Ascending aorta (tissue), 2 donors: ENCODE measurements around the gene C16orf87. TPM values are rescaled to one million over a fixed set of nuclear protein-coding genes. Genes with fewer than 3 reads are reported as not detected.

Experiments used
- DNase-seq, 2 donors: peaks; one replicate each; pipeline ENCODE4 v3.0.0-alpha.2; 2019; ENCODE audit warnings: low spot score in 2 of 2
- H3K27ac ChIP-seq, 2 donors: fragments of 200-600 bp; sonication (generic); one replicate each; pipeline ENCODE4 v1.5.1; 2016 to 2017; ENCODE audit warnings: mild to moderate bottlenecking in 1 of 2
- H3K27me3 ChIP-seq: fragments of 200-600 bp; sonication (generic); one replicate; pipeline ENCODE4 v1.5.1; 2017
- H3K36me3 ChIP-seq, 2 donors: fragments of 200-600 bp; sonication (generic); one replicate each; pipeline ENCODE4 v1.5.1; 2016
- H3K4me1 ChIP-seq, 2 donors: fragments of 200-600 bp; sonication (generic); one replicate each; pipeline ENCODE4 v1.5.1; 2016 to 2017; ENCODE audit warnings: mild to moderate bottlenecking in 1 of 2
- H3K4me3 ChIP-seq, 2 donors: fragments of 200-600 bp; sonication (generic); one replicate each; pipeline ENCODE4 v1.5.1; 2016 to 2017; ENCODE audit warnings: mild to moderate bottlenecking in 1 of 2
- H3K9me3 ChIP-seq, 2 donors: fragments of 200-600 bp; sonication (generic); one replicate each; pipeline ENCODE4 v1.5.1; 2016
- CTCF ChIP-seq, 3 experiments: fragments of 200-600 bp in 2 of 3; fragments of 450-650 bp in 1 of 3; sonication (generic) in 2 of 3; IDR thresholded peaks; one replicate each; pipeline ENCODE4 v1.5.1; 2016 to 2019; ENCODE audit warnings: antibody characterized with exemption in 3 of 3, mild to moderate bottlenecking in 1 of 3, moderate library complexity in 1 of 3
- intact Hi-C: fragments of 100-400 bp; cut with DNase I; formaldehyde crosslinking; loops from one replicate; pipeline ENCODE4 v1.15.1; 2023
- total RNA-seq: library from RNA; depleted of rRNA; stranded (reverse); fragments of >200 nt; gene quantifications from one replicate; pipeline ENCODE4 v1.1.0, GENCODE V29; 2016

The C16orf87 gene
- total RNA-seq, 1 donor from 2014 or later, result under 0.01 TPM

GRCh38 chr16:46774743-46775177 is 56.2 kb downstream of the C16orf87 start:
- intact Hi-C loops, result no loop called here
- no peak for TF ChIP-seq CTCF (IDR thresholded peaks at IDR 0.05)
- Histone ChIP-seq H3K4me3 (no peak overlapping the region), H3K4me1 (no peaks in the 10 kb centered on the region), H3K9me3 (no peaks in the 10 kb centered on the region), H3K27me3 (no peaks in the 10 kb centered on the region), H3K27ac (no peak overlapping the region), H3K36me3 (no peaks in the 10 kb centered on the region)
- DNase-seq, result no peak

GRCh38 chr16:46772463-46772862 is 58.5 kb downstream of the C16orf87 start:
- H3K4me3 ChIP-seq, result no peak overlapping the region
- H3K36me3 ChIP-seq, result no peaks in the 10 kb centered on the region
- no peaks in the 10 kb centered on the region for H3K27me3 ChIP-seq
- H3K9me3 ChIP-seq, result no peaks in the 10 kb centered on the region
- H3K27ac ChIP-seq, result no peak overlapping the region
- H3K4me1 ChIP-seq, result no peaks in the 10 kb centered on the region
- DNase-seq, result no peak
- intact Hi-C loops, result no loop called here
- no peak for TF ChIP-seq CTCF (IDR thresholded peaks at IDR 0.05)

GRCh38 chr16:46768809-46769208 is 62.2 kb downstream of the C16orf87 start:
- intact Hi-C loops, result no loop called here
- Histone ChIP-seq H3K4me3 (no peak overlapping the region), H3K4me1 (no peaks in the 10 kb centered on the region), H3K36me3 (no peaks in the 10 kb centered on the region), H3K9me3 (no peaks in the 10 kb centered on the region), H3K27ac (no peak overlapping the region), H3K27me3 (no peaks in the 10 kb centered on the region)
- no peak for TF ChIP-seq CTCF (IDR thresholded peaks at IDR 0.05)
- DNase-seq, result no peak

- Histone ChIP-seq H3K4me3 (no peak overlapping the region), H3K27ac (no peak overlapping the region), H3K4me1 (no peaks in the 10 kb centered on the region), H3K27me3 (no peaks in the 10 kb centered on the region), H3K9me3 (no peaks in the 10 kb centered on the region), H3K36me3 (no peaks in the 10 kb centered on the region)
- intact Hi-C loops, result no loop called here
- DNase-seq, result no peak
- TF ChIP-seq CTCF (IDR thresholded peaks at IDR 0.05), result no peak
Observed at GRCh38 chr16:46765050-46765449, 65.9 kb downstream of the C16orf87 start.

DNA sequence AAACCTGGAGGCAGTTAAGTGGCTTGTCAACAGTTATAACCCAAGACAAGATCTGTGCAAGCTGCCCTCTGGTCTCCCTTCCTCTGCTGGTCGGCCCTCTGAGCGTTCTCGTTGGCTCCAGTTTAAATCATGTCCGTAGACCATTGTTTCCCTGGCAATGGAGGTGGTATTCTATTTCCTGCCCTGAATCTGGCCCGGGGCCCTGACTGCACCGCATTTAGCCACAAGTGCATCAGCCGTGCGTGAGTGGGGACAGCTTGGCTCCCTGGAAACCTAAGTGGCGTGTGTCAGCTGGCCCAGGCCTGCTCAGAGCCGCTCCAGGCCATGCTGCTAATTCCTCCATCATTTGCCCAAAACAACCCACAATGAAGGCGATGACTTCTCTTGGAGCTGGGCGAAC is 67.8 kb downstream of the C16orf87 start:
- Histone ChIP-seq H3K4me3 (no peak overlapping the region), H3K9me3 (no peaks in the 10 kb centered on the region), H3K27me3 (no peaks in the 10 kb centered on the region), H3K4me1 (no peaks in the 10 kb centered on the region), H3K36me3 (no peaks in the 10 kb centered on the region), H3K27ac (no peak overlapping the region)
- TF ChIP-seq CTCF (IDR thresholded peaks at IDR 0.05), result no peak
- intact Hi-C loops, result no loop called here
- DNase-seq, result no peak

DNA sequence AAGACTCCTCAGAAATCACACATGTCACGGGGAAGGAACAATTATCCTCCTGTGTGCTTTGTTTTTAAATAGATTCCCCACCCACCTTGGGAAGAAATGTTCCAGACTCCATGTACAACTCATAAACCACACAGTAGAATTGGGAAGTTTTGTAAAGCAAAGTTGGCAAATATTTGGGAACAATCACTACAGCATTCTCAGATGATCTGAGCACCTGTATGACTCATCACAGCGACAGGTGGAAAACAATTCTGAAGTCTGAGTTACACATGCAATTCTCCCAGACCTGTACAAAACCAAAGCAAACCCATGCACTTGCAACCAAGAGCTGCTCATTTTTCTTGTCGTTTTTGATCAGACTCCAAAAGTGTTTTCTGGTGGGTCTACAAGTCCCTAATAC is 68.4 kb downstream of the C16orf87 start:
- no peak for TF ChIP-seq CTCF (IDR thresholded peaks at IDR 0.05)

More for the DNA sequence above, 68.4 kb downstream of the C16orf87 start:
- no peak overlapping the region for H3K4me3 ChIP-seq
- no peaks in the 10 kb centered on the region for H3K9me3 ChIP-seq
- H3K4me1 ChIP-seq, result no peaks in the 10 kb centered on the region
- intact Hi-C loops, result no loop called here
- no peak for DNase-seq
- H3K27ac ChIP-seq, result no peak overlapping the region
- no peaks in the 10 kb centered on the region for H3K27me3 ChIP-seq
- H3K36me3 ChIP-seq, result no peaks in the 10 kb centered on the region
